ENCODE results near the gene PIEZO1.

The PIEZO1 gene

DNA sequence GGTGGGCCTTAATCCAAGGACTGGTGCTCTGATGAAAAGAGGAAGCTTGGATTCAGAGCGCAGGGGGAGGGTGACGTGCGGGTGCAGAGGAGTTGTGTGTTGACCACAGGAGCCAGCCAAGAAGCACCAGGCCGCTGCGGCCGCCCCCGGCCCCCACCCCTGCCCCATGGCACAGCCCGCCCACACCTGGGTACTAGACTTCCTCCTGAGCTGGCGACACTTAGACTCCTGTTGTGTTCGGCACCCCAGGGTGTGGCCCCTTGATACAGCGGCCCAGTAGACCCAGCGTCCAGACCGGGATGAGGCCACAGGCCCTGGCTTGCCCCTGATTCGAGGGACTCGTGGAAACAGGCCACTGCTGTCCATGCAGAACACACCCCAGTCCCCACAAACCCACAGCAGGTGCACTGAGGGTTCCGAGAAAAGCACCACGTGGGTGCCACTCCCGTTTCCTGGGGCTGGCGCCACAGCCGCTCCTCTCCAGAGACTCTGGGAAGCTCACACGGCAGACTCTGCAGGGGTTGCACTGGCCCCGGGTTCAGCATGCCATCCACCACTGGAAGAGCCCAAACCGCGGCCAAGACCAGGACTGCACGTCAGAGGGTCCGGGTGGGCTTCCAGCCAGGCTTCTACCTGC, 93.0 kb downstream of the PIEZO1 start:
- in situ Hi-C loops (cut with MboI; ENCODE audit: low sequenced_read_pairs), result no loop called here

DNA sequence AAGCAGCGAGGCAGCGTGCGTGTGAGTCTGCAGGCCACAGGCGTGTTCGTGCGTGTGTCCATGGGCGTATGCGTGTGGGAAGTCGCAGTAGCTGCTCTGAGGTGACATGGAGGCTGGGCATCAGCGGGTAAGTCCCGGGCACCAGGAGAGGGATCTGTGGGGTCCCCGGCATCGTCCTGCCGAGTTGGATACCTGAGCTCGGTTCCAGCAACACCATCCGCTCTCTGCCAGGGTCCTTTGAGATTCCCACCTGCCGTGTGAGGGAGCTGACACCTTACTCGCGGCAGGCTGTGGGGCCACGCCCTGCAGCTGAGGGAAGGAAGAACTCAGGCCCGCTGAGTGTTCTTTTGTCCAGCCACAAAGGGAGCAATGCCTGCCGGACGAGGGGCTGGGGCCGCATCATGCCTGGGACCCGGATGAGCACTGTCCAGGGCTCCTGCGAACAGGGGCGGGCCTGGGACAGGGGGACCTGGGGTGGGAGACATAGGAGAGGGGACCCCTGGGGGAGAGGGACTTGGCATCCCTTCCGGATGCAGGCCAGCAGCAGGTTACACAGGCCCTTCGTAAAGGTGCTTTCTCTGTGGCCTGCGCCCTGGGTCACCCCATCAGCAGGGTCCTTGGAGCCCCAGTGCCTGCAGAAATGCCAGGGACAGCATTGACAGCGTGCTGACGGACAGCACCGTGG, 93.7 kb downstream of the PIEZO1 start:
- in situ Hi-C loops (cut with MboI; ENCODE audit: low sequenced_read_pairs), result no loop called here

DNA sequence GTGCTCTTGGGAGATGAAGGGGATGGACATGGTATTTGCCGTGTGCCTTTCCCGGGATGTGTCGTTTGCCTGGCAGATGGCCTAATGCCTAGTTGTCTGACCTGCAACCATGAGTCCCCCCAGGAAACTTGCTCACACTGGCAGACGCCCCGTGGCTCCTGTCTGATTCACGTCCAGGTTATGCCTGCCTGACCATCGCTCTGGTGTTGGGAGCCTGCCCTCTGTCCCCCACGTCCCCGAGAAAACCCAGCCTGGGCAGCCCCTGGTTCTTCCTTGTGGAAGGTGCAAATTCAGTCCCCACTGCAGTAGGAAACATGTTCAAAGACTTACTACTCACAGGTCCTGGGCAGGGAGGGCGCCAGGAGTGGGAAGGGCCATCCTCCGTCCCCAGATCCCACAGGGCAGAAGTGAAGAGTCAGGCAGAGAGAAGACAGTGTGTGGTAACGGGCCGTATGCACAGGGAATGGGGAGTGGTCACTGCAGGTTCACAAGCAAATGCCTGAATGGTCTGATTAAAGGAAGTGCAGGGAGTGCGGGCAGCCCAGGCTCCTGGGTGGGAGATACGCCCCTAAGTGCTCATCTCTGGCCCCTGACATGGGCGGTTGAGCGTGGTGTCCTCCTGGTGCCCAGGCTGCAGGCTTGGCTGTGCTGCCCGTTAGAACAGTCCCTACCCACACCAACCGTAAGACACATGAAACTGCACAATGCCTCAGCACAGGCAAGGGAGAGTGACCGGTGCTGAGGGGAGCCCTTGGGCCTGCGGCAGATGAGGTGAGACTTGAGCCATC, 94.5 kb downstream of the PIEZO1 start:
- in situ Hi-C loops (cut with MboI; ENCODE audit: low sequenced_read_pairs), result no loop called here

DNA sequence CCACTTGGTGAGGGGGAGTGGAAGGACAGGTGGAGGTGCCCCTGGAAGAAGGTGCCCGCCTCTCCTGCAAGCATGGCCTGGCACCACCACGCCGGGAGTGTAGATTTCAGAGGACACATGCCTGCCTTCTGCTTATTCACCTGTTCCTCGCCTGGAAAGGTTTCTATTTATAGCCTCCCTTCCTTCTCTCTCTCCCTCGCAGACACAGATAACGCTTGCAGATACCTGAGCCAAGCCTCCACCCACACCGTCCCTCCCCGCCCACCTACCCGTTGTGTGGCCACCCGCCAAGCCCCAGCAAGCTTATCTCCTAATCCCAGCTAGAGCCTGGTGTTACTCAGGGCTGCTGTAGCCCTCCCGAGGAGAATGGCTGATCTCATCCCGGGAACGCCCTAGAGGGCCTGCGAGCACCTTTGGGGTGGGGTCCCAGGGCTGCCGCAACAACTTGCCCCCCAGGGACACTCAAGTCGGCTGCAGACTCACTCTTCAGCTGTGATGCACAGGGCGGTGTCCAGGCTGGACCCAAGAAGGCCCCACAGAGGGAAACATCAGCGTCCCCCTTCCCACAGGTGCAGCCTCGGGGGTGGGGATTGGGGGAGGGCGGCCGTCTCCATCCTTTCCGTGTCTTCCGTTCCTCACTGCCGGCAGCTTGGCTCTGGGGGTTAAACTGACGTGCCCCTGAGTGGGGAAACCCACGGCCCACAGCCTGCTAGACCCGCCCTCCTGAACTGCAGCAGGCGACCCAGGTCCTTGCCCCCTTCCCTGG, 96.8 kb downstream of the PIEZO1 start:
- in situ Hi-C loops (cut with MboI; ENCODE audit: low sequenced_read_pairs), result no loop called here

DNA sequence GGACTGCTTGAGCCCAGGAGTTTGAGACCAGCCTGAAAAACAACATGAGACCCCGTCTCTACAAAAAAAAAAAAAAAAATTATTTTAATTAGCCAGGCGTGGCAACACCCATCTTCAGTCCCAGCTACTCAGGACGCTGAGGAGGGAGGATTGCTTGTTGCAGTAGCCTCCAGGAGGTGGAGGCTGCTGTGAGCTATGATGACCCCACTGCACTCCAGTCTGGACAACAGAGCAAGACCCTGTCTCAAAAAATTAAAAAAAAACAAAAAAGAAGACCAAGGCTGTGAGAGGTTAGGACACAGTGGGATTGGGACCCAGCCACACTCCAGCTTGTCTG, 97.4 kb downstream of the PIEZO1 start:
- in situ Hi-C loops (cut with MboI; ENCODE audit: low sequenced_read_pairs), result no loop called here

DNA sequence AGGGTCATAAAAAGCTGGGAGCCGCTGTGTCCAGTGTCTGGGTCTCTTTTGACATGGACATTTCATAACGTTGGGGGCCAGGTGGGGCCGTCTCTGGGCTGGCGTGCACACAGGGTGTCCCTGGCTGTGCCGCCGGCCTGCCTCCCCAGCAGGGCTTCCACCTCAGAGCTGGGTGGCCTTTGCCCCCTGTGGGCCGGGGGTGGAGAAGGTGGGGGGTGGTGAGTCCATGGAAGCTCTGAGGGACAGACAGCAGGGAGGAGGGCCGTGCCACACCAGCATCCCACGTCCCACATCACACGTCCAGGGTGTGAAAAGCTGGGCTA, 97.8 kb downstream of the PIEZO1 start:
- in situ Hi-C loops (cut with MboI; ENCODE audit: low sequenced_read_pairs), result no loop called here

DNA sequence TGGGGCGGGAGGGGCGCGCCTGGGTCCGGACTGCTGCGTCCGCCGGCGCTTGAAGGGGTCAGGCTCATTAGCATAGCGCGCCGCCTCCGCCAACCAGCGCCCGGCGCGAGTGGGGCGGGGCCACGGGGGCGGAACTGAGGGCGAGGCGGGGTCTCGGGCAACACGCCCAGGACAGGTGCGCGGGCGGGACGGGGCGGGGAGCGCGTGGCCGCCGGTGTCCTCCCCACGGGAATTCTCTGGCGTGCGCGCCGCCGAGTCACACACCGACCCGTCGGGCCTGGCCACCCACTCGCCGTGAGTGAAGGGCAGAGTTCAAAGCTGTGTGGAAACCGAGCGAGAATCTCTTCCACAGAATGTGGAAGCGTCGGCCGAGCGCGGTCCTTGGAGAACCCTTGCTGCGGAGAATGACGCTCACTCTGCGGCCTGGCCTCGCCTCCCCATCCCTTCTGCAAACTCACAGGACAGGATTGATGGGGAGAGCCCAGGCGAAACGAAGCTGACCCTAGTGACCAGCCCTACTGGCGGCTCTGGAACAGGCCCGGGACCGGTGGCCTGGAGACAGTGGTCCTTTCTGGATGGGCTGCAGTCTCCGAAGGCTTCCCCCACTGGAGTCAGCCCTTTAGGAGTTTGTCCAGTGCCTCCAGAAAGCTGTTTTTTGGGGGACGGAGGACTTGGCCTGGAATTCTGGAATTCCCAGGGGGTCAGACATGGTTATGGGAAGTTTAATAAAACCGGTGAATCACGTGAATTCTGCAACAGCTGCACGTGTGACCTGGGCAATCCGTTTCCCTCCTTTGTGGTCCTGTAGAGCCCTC, 98.4 kb downstream of the PIEZO1 start, which contains the start of gene SNAI3:
TSS of gene SNAI3 (minus strand) at position 69 of the 815 bp plus-strand sequence. CDS start 101 bp downstream, outside the sequence.
- in situ Hi-C loops (cut with MboI; ENCODE audit: low sequenced_read_pairs), result no loop called here

DNA sequence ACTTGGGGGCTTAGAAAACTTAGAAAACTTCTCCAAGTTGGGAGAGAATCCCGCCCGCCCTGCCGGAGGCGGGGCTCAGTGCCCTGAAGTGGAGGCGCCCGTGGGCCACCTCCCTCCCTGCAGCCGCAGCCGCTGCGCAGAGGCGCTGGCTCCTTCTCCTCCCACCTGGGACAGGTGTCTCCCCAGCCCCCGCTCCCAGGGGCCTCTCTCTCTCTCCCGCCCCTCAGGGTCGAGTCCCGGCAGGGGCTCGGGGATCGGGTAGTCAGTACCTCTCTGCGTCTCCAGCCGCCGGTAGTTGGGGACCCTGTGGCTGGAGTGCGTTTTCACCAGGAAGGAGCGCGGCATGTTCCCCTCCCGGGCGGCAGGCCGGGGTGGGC, 99.0 kb downstream of the PIEZO1 start:
- in situ Hi-C loops (cut with MboI; ENCODE audit: low sequenced_read_pairs), result no loop called here

DNA sequence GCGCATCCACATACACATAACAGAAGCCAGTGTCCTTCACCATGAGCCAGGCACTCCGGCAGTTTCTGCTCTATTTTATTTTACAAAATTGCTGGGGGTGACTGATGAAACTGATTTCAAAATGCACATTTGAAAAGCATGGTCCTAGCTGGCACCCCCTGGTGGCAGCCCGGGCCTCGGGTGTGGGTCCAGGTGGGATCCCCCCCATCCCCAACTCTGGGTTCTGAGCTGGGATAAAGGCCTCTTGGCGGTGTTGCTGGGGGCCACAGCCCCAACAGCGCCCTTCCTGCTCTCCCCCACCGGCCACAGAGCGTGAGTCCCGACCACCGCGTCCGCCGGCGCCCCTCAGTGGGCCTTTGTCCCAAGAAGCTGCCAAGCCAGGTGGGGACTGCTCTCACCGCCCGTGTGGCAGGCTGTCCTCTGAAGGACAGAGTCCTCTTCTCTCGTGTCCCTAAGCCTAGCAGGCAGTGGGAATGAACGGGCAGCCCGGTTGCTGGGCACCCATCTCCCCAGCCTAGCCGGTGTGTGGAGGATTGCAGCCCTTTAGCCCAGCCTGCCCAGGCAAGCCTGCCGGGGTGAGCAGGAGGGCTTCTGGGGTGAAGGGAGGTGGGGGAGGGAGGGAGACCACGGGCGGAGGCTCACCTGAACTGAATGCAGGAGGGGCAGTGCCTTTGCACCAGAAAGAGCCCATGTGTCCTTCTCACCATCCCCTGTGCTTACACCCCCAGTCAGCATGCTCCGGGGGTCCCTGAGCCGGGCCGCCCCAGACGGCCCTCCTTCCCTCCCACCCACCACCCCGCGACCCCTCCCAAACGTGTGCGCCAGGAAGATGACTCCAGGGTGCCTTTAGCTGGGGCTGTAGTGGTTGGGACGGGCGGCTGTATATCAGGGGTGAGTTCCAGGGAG, 99.6 kb downstream of the PIEZO1 start:
- in situ Hi-C loops (cut with MboI; ENCODE audit: low sequenced_read_pairs), result no loop called here

DNA sequence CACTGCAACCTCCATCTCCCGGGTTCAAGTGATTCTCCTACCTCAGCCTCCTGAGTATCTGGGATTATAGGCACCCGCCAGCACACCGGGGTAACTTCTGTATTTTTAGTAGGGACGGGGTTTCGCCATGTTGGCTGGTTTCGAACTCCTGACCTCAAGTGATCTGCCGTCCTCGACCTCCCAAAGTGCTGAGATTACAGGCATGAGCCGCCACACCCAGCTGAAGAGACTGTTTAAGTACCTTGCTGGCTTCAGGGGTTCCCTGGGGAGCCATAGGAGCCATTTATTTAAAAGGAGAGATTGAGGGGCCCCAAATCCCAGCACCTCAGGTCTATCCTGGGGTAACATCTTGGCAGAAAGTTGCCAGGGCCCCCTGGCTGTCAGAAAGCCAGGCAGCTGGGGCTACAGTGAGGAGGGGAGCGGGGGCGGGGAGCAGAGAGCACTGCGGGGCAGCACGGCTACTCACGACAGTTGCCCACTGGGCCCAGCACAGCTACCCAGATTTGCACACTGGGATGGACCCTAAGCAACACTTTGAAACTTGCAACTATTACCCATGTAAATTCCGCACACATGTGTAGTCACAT, 100.4 kb downstream of the PIEZO1 start:
- in situ Hi-C loops (cut with MboI; ENCODE audit: low sequenced_read_pairs), result no loop called here

DNA sequence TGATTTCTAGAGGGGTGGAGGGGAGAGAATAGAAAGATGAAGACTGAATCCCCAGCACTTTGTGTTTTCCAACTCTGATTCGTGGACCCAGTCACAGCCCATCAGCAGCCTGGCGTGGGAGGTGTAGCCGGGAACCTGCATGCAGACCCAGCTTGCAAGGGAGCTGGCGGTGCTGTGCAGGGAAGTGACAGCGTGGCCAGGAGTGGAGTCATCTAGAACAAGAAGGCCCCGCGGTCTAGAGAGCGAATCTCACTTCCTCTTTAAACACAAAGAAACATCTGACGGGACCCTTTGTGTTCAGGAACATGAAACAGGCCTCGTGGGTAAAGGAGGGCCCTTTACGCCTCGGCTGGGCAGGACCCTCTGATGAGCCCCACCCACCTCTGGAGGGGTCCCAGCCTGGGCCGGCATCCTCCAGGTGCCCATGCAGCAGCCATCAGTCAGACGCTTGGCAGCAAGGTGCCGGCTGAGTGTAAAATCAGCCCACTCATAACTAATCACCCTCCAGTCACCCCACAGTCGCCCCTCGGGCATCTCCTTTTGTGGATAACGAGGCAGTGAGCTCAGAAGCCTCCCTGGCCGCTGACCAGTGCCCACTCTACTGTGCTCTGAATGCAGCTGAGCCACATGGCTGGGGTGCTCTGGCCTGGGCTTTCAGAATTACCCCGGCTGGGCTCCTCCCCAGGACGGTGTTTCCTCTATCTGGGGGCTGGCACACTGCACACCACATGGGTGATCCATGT, 103.1 kb downstream of the PIEZO1 start:
- in situ Hi-C loops (cut with MboI; ENCODE audit: low sequenced_read_pairs), result no loop called here

DNA sequence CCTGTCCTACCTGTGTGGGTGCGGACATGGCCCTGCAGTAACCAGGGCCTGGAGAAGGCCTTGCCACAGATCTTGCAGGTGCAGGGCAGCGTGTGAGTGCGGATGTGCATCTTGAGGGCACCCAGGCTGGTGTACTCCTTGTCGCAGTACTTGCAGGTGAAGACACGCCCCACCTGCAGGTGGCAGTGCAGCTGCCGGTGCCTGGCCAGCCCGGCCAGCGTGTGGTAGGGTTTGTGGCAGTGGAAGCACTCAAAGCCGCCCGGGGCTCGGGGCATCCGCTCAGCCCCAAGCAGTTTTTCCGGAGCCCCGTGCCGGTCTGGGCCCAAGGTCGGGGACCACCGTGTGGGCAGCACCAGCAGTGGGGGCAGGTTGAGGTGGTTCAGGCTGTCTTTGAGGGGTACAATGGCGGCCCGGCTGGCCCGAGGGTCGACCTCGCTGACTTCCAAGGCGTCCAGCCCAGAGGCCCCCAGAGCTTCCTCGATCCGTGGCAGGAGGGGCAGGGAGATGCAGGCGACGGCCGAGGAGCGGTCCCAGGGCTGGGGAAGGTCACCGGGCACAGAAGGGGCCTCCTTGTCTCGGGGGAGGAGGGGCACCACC, 103.8 kb downstream of the PIEZO1 start:
- in situ Hi-C loops (cut with MboI; ENCODE audit: low sequenced_read_pairs), result no loop called here

DNA sequence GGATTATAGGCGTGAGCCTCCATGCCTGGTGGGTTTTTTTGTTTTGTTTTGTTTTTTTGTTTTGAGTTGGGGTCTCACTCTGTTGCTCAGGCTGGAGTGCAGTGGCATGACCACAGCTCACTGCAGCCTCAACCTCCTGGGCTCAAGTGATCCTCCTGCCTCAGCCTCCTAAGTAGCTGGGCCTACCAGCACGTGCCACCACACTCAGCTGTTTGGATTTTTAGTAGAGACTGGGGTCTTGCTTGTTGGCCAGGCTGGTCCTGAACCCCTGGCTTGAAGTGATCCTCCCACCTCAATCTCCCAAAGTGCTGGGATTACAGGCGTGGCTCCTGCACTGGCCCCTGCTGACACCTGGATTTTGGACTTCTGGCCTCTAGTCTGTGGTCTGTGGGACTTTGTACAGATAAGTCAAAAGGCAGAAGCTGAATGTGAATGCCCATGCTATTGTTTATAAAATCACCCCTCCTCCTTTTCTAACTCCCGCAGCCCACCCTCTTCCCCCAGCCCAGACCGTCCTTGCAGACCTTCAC, 104.4 kb downstream of the PIEZO1 start:
- in situ Hi-C loops (cut with MboI; ENCODE audit: low sequenced_read_pairs), result no loop called here

DNA sequence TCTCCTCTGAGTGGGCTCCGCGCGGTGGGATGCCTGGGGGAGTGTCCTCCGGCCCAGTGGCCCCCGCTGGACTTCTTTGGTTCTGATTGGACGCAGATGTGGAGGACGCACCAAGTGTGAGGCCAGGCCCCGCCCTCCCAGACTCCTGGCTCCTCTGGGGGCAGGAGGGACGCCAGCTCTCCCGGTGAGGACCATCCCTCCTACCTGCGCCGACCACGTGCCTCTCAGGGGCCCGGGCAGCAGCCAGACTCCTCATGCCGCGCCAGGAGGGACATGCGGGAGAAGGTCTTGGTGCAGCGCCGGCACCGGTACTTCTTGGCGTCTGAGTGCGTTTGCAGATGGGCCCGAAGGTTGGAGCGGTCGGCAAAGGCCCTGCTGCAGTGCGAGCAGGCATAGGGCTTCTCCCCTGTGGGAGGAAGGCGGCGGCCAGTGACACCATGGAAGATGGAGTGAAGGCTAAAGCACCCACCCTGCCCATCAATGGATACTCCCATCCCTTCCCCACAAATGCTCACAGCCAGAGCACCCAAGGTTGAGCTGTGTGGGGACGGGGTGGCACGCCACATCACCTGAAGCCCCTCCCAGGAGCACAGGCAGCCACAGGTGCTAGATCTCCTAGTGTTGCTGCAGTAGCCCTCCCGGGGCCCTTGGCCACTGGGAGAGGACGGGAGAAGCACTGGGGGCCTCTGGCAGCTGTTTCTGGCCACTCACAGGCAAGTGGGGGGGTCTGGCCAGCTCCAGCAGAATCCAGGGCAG, 106.6 kb downstream of the PIEZO1 start:
- in situ Hi-C loops (cut with MboI; ENCODE audit: low sequenced_read_pairs), result no loop called here

DNA sequence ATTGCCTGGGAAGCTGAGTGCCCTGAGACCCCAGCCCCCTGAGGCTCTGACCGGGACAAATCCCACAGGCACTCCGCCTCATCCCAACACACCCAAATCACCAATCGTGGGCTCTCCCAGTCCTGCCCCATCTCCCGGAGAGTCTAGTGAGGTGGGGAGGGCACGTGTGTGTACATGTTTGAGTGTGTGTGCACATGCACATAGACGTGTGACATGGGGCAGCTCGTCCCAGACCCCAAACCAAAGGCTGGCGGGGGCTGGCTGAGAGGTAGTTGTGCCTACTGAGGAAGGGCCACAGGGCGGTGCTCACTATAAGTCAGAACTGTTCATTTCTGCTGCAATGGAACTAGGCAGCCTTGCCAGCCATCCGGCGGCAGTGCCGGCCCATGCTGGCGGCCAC, 107.3 kb downstream of the PIEZO1 start:
- in situ Hi-C loops (cut with MboI; ENCODE audit: low sequenced_read_pairs), result no loop called here

DNA sequence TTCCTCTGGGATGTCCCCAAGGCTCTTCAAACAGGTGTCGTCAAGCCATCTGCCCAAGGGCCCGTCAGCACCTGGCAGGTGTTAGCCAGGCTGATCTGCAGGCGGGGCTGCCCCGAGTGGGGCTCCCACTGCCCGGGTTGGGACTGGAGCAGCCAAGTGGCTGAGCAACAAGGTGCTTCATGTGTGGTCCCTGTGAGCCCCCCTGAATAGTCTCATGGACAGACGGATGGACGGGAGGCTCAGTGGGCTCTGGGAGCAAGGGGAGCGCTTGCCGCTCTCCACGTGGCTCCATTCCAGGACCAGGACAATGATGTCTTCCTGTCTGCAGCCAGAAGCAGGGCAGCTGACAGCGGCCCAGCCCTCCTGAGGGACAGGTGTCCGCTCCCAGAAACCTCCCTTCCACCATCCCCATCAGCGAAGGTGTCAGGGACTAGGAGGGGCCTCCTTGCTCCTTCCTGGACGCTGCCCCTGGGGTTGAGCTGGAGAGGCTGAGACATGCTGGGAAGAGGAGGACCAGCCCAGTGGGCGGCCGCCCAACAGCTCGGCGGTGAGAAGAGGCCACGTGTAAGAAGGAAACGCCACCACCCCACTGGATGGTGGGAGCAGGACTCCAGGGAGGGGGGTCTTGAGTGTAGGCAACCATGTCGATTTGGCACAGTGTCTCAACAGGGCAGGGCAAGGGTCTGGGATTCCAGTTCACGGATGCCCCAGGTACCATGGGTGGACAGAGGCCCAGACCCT, 108.3 kb downstream of the PIEZO1 start:
- in situ Hi-C loops (cut with MboI; ENCODE audit: low sequenced_read_pairs), result no loop called here

Measured in hTERT RPE-1 (cell line).